Left lung (tissue), 10 donors: ENCODE results near the gene ZNF763. TPM values are rescaled to one million over a fixed set of nuclear protein-coding genes. Genes with fewer than 3 reads are reported as not detected.
"Not testable (repeated sequence)": the region's sequence is repeated elsewhere in the genome, so short reads cannot be mapped to it uniquely, and the experiment has no call there.

Source experiments
- ATAC-seq: fragments of 200-7000 bp; cut with Tn5 transposase; one replicate; pipeline ENCODE4 v1.9.1; 2020; ENCODE audit warnings: moderate library complexity
- DNase-seq, 4 donors: peaks; one replicate each; pipeline ENCODE4 v3.0.0-alpha.2; 2013 to 2020
- H3K27ac ChIP-seq, 2 donors: fragments of 200-600 bp; sonication (generic) in 1 of 2; one replicate each; pipeline versions ENCODE4 v1.5.0 to v1.8.0; 2020 to 2021
- H3K27me3 ChIP-seq, 2 donors: fragments of 200-600 bp; sonication (generic) in 1 of 2; one replicate each; pipeline versions ENCODE4 v1.5.0 to v1.8.0; 2020 to 2021
- H3K36me3 ChIP-seq, 2 donors: fragments of 200-600 bp; sonication (generic) in 1 of 2; one replicate each; pipeline versions ENCODE4 v1.5.0 to v1.8.0; 2020 to 2021
- H3K4me1 ChIP-seq, 2 donors: fragments of 200-600 bp; one replicate each; pipeline ENCODE4 v1.8.0; 2021
- H3K4me3 ChIP-seq, 2 donors: fragments of 200-600 bp; sonication (generic) in 1 of 2; one replicate each; pipeline versions ENCODE4 v1.5.0 to v1.8.0; 2020 to 2021; ENCODE audit warnings: mild to moderate bottlenecking in 1 of 2
- H3K9me3 ChIP-seq, 2 donors: fragments of 200-600 bp; sonication (generic) in 1 of 2; one replicate each; pipeline versions ENCODE4 v1.5.0 to v1.8.0; 2020 to 2021
- CTCF ChIP-seq, 2 donors: fragments of 200-600 bp; sonication (generic) in 1 of 2; IDR thresholded peaks; one replicate each; pipeline versions ENCODE4 v1.5.0 to v1.8.0; 2021; ENCODE audit warnings: antibody characterized with exemption in 2 of 2
- intact Hi-C, 2 donors: fragments of 100-400 bp; cut with DNase I; formaldehyde crosslinking; loops; one replicate each; pipeline versions ENCODE4 v1.11.2 to v1.14.2; 2022
- polyA plus RNA-seq, 6 donors: library from polyadenylated mRNA; unstranded; fragments of 120-200 nt; gene quantifications; one replicate each; pipeline ENCODE4 v1.2.1, GENCODE V29; 2013; ENCODE audit not compliant: insufficient read length in 6 of 6
- total RNA-seq, 2 donors: library from RNA; stranded (reverse); fragmentation: NEBNext Ultra II Directional; extraction: Animal tissue kit (Norgen Biotek cat#: 25700); gene quantifications; one replicate each; pipeline ENCODE4 v1.2.1, GENCODE V29; 2021
- donor health status: DM: no; HTN: yes; CAD: no.
- donor health status: DM: no; HTN: no; CAD: no.

ZNF763 gene
- total and polyA plus RNA-seq, 8 donors: 4.9 to 10.2 (median 8.0) TPM

- Histone ChIP-seq H3K4me3 (no peak overlapping the region), H3K27me3 (no peaks in the 10 kb centered on the region), H3K27ac (no peak overlapping the region), H3K9me3 (peaks cover 12 to 92% of the 10 kb centered on the region in 2 donors), H3K36me3 (peaks cover 0 to 84% of the 10 kb centered on the region in 2 donors), H3K4me1 (no peaks in the 10 kb centered on the region)
- ATAC-seq: no peak
- intact Hi-C loops: no loop called here
- DNase-seq: no peak
- TF ChIP-seq CTCF (IDR thresholded peaks at IDR 0.05): no peak
These were observed 22.6 kb upstream of the ZNF763 start for GRCh38 chr19:11942008-11942842.

- no peaks in the 10 kb centered on the region for H3K4me1 ChIP-seq
- H3K4me3 ChIP-seq: no peak overlapping the region
- no peaks in the 10 kb centered on the region for H3K27me3 ChIP-seq
- H3K27ac ChIP-seq: no peak overlapping the region
- intact Hi-C loops: no loop called here
- TF ChIP-seq CTCF (IDR thresholded peaks at IDR 0.05): no peak
- ATAC-seq (no peak), DNase-seq (no peak)
- H3K9me3 ChIP-seq: peaks cover 14 to 92% of the 10 kb centered on the region in 2 donors
- peaks cover 1 to 86% of the 10 kb centered on the region in 2 donors for H3K36me3 ChIP-seq
These were observed 22.1 kb upstream of the ZNF763 start for GRCh38 chr19:11942843-11943108.

- Histone ChIP-seq H3K27me3 (no peaks in the 10 kb centered on the region), H3K27ac (no peak overlapping the region), H3K4me3 (no peak overlapping the region), H3K9me3 (peaks cover 29 to 99% of the 10 kb centered on the region in 2 donors), H3K36me3 (peaks cover 15 to 100% of the 10 kb centered on the region in 2 donors), H3K4me1 (no peaks in the 10 kb centered on the region)
- DNase-seq: no peak
- ATAC-seq: no peak
- TF ChIP-seq CTCF (IDR thresholded peaks at IDR 0.05): no peak
- intact Hi-C loops: no loop called here
These were observed 20.2 kb upstream of the ZNF763 start for GRCh38 chr19:11944656-11945055.

GRCh38 chr19:11948646-11949045 lies 16.2 kb upstream of the ZNF763 start:
- H3K36me3 ChIP-seq: peaks cover 15 to 80% of the 10 kb centered on the region in 2 donors
- H3K4me1 ChIP-seq: no peaks in the 10 kb centered on the region
- ATAC-seq (no peak), DNase-seq (no peak)
- intact Hi-C loops: no loop called here
- no peak overlapping the region for H3K27ac ChIP-seq
- no peak for TF ChIP-seq CTCF (IDR thresholded peaks at IDR 0.05)
- no peak overlapping the region for H3K4me3 ChIP-seq
- no peaks in the 10 kb centered on the region for H3K27me3 ChIP-seq
- H3K9me3 ChIP-seq: peaks cover 22 to 100% of the 10 kb centered on the region in 2 donors

GRCh38 chr19:11949201-11949600 lies 15.6 kb upstream of the ZNF763 start:
- TF ChIP-seq CTCF (IDR thresholded peaks at IDR 0.05): no peak
- DNase-seq (no peak), ATAC-seq (no peak)
- Histone ChIP-seq H3K27me3 (no peaks in the 10 kb centered on the region), H3K4me3 (no peak overlapping the region), H3K27ac (no peak overlapping the region), H3K9me3 (peaks cover 22 to 100% of the 10 kb centered on the region in 2 donors), H3K4me1 (no peaks in the 10 kb centered on the region), H3K36me3 (peaks cover 15 to 74% of the 10 kb centered on the region in 2 donors)
- intact Hi-C loops: no loop called here

- H3K27me3 ChIP-seq, H3K4me3 ChIP-seq, DNase-seq, ATAC-seq, intact Hi-C loops, H3K27ac ChIP-seq, H3K4me1 ChIP-seq: not testable (repeated sequence)
- Histone ChIP-seq H3K9me3 (peaks cover 22 to 100% of the 10 kb centered on the region in 2 donors), H3K36me3 (peaks cover 15 to 70% of the 10 kb centered on the region in 2 donors)
These were observed 15.2 kb upstream of the ZNF763 start for GRCh38 chr19:11949614-11950080.
